ENCODE measurements around the gene SMIM43.
"Not testable (repeated sequence)": the region's sequence is repeated elsewhere in the genome, so short reads cannot be mapped to it uniquely, and the experiment has no call there.

SMIM43 gene

DNA sequence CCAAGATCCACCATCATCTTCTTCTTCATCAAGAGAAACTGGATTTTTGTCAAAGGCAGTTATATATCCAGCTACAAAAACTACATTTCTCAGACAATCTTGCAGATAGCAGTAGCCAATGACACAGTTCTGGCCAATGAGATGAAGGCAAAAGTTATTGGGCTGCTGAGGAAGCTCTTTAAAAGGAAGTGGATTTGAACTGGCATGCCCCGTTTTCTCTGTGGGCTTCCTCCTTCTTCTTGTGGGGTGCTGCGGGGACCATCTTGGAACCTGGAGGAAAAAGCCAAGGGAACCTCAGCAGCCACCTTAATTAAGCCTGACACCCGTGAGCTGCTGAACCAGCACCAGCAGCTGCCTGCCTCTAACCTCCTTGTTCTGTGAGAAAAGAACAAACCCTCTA lies 4.8 kb downstream of the SMIM43 start:
- TF ChIP-seq, protein P1, sequence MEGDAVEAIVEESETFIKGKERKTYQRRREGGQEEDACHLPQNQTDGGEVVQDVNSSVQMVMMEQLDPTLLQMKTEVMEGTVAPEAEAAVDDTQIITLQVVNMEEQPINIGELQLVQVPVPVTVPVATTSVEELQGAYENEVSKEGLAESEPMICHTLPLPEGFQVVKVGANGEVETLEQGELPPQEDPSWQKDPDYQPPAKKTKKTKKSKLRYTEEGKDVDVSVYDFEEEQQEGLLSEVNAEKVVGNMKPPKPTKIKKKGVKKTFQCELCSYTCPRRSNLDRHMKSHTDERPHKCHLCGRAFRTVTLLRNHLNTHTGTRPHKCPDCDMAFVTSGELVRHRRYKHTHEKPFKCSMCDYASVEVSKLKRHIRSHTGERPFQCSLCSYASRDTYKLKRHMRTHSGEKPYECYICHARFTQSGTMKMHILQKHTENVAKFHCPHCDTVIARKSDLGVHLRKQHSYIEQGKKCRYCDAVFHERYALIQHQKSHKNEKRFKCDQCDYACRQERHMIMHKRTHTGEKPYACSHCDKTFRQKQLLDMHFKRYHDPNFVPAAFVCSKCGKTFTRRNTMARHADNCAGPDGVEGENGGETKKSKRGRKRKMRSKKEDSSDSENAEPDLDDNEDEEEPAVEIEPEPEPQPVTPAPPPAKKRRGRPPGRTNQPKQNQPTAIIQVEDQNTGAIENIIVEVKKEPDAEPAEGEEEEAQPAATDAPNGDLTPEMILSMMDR (conservative IDR thresholded peaks at IDR 0.05; ENCODE audit: low read depth, low read length): no peak
- DNase-seq (ENCODE audit: low read depth): no peak

DNA sequence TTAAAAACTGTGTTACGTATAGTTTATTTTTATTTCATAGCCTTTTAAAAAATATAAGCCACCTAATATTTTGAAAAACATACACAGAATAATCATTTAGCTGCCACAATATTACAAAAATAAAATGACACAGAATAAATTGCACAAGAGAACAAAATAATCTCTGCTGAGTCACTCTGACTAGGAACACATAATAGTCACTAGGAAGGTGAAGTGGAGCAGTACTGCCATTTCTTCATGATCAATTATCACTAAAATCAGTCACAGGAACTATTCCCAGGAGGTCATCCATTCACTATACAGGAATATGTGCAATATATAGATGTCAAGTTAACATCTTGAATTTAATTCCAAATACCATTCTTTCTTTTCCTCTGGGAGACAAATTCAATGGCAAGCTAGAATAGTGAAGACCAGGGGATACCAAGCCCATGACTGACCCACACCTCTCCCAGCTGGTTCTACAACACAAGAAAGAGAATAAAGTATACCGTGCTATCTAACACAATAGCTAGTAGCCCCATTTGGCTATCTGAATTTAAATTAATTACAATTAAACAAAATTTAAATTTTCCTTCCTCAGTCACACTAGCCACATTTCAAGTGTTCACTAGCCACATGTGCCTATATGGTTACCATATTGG lies 5.9 kb downstream of the SMIM43 start:
- no peak overlapping the region for H3K4me3 ChIP-seq (ENCODE audit: low read depth, low read length)
- peak; percentile 31 for DNase-seq (ENCODE audit: low read depth)
- TF ChIP-seq, protein P1 (conservative IDR thresholded peaks at IDR 0.05; ENCODE audit: low read depth, low read length): no peak

More for the DNA sequence above, 4.8 kb downstream of the SMIM43 start:
- no peak overlapping the region for H3K4me3 ChIP-seq (ENCODE audit: low read depth, low read length)

DNA sequence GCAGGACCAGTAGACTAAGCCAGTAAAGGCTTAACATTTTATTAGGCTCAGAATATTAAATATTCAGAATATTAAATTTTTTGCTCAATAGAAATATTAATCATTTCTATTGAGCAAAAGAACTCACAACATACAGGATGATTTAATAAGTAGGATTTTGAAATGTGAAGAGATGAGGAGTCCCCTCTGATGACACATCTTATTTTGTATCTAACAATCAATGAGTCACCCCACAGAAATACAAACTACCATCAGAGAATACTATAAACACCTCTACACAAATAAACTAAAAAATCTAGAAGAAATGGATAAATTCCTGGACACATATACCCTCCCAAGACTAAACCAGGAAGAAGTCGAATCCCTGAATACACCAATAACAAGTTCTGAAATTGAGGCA lies 12.8 kb downstream of the SMIM43 start:
- not testable (repeated sequence) for DNase-seq (ENCODE audit: low read depth)

DNA sequence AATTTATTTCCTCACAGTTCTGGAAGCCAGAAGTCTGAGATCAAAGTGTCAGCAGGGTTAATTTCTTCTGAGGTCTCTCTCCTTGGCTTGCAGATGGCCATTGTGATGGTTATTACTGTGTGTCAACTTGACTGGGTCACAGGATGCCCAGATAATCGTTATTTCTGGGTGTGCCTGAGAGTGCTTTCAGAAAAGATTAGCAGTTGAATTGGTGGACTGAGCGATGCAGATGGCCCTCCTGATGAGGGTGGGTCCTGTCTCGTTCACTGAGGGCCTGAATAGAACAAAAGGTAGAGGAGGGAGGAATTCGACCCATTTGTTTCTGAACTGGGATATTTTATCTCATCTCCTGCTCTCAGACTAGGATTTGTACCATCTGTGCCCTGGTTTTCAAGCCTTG lies 15.7 kb downstream of the SMIM43 start:
- no peak for DNase-seq (ENCODE audit: low read depth)
- TF ChIP-seq, protein P1 (conservative IDR thresholded peaks at IDR 0.05; ENCODE audit: low read depth, low read length): no peak
- no peak overlapping the region for H3K4me3 ChIP-seq (ENCODE audit: low read depth, low read length)

More for the DNA sequence above, 12.8 kb downstream of the SMIM43 start:
- H3K4me3 ChIP-seq (ENCODE audit: low read depth, low read length): not testable (repeated sequence)

DNA sequence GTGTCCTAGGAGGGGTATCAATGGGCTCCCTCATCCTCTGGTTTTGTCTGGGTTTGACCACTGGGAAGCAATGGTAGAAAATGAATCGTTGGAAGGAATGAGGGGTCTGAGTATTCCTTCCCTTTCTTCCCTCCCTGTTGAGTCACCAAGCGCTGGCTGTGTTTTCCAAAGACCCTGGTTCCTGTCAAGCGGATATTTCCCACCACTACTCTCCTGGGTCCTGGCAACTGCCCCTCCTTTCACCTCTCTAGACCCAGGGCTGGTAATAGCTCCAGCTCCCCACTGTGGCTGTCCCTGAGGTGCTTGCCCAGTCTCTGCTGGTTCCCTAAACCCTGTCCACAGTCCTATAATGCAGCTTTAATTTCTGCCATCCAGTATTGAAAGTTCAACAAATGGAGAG lies 22.2 kb downstream of the SMIM43 start:
- TF ChIP-seq, protein P1 (conservative IDR thresholded peaks at IDR 0.05; ENCODE audit: low read depth, low read length): no peak
- H3K4me3 ChIP-seq (ENCODE audit: low read depth, low read length): no peak overlapping the region
- DNase-seq (ENCODE audit: low read depth): no peak

DNA sequence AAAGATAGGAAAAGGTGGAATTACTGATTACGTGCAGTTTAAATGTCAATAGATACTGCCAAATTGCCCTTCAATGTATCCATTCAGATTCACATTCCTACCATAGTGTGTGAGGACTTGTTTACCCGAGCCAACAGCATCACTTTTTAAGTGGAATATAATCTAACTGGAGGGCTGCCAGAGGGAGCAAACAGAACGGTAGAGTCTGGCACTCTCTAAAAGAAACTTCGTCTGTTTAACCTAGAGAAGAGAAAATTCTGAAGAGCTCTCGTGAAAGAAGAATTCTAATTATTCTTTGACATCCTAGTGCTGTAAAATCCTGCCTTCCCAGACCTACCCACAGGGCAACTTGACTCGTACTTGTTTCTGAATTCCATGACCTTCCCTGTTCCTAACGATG lies 23.2 kb downstream of the SMIM43 start:
- TF ChIP-seq, protein P1 (conservative IDR thresholded peaks at IDR 0.05; ENCODE audit: low read depth, low read length): no peak
- DNase-seq (ENCODE audit: low read depth): peak; percentile 19
- H3K4me3 ChIP-seq (ENCODE audit: low read depth, low read length): no peak overlapping the region

DNA sequence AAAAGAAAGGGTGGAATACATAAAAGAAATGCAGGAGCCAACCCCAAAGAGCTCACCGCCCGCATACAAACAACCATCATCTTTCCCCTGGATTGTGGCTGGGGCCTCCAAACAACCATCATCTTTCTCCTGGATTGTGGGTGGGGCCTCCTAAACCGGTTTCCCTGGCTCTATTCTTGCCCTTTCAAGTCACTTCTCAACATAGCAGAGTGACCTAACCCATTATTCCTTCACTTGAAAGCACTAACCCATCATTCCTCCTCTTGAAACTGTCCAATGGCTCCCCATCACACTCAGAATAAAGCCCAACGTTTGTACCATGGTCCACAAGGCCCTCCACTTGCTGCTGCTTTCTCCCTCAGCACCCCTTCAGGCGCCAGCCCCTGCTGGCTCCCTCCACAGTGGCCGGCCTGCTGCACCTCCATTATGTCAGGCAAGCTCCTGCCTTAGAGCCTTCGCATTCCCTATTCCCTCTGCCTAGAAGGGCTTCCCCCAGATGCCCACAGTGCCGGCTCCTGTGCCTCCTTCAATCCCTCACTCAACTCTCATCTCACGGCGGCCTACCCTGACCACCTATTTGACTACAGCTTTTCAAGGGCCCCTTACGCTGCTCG lies 24.1 kb downstream of the SMIM43 start:
- no peak for DNase-seq (ENCODE audit: low read depth)
- no peak overlapping the region for H3K4me3 ChIP-seq (ENCODE audit: low read depth, low read length)
- TF ChIP-seq, protein P1 (conservative IDR thresholded peaks at IDR 0.05; ENCODE audit: low read depth, low read length): no peak

Data from choroid plexus epithelial cell (primary cell).